VCaP (cell line): Measurements from ENCODE around the gene CLEC7A.

Source experiments
- H3K27ac ChIP-seq: fragments of 450-650 bp; 2 replicates; pipeline ENCODE4 v1.5.1; 2017
- CTCF ChIP-seq: fragments of 450-650 bp; conservative IDR thresholded peaks from 2 replicates; pipeline ENCODE4 v1.5.1; 2017; ENCODE audit warnings: mild to moderate bottlenecking, moderate library complexity

Gene CLEC7A

GRCh38 chr12:10121278-10121677, 8.7 kb downstream of the CLEC7A start:
- TF ChIP-seq CTCF: no peak
- no peak overlapping the region for H3K27ac ChIP-seq

GRCh38 chr12:10119066-10119465, 10.9 kb downstream of the CLEC7A start:
- no peak for TF ChIP-seq CTCF
- no peak overlapping the region for H3K27ac ChIP-seq

- H3K27ac ChIP-seq: no peak overlapping the region
- TF ChIP-seq CTCF: no peak
These were observed 14.1 kb downstream of the CLEC7A start for GRCh38 chr12:10115890-10116289.

GRCh38 chr12:10115311-10115710, 14.7 kb downstream of the CLEC7A start:
- no peak overlapping the region for H3K27ac ChIP-seq
- TF ChIP-seq CTCF: no peak

- TF ChIP-seq CTCF: no peak
- no peak overlapping the region for H3K27ac ChIP-seq
These were observed 16.1 kb downstream of the CLEC7A start for GRCh38 chr12:10113920-10114319.

- H3K27ac ChIP-seq: no peak overlapping the region
- TF ChIP-seq CTCF: no peak
These were observed 16.9 kb downstream of the CLEC7A start for GRCh38 chr12:10113075-10113474.

- no peak overlapping the region for H3K27ac ChIP-seq
- no peak for TF ChIP-seq CTCF
These were observed 18.5 kb downstream of the CLEC7A start for GRCh38 chr12:10111451-10111850.
